ENCODE measurements around the gene PACC1.
"Not testable (repeated sequence)": the region's sequence is repeated elsewhere in the genome, so short reads cannot be mapped to it uniquely, and the experiment has no call there.

PACC1 gene

DNA sequence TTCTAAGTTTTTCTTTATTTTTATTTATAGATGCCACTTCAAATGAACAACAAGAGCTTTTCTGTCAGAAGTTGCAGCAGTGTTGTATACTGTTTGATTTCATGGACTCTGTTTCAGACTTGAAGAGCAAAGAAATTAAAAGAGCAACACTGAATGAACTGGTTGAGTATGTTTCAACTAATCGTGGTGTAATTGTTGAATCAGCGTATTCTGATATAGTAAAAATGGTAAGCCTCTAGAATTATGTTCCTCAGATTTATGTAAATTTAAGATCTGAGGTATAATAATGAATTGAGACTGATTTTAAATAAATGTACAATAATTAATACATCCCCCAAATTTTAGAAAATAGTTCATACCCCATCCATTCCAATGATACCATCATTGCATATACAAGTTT, 85.6 kb downstream of the PACC1 start:
- DNase-seq (ENCODE audit: low spot score) = no peak

GRCh38 chr1:212328248-212328647, 86.4 kb downstream of the PACC1 start:
- no peak for DNase-seq (ENCODE audit: low spot score)

GRCh38 chr1:212326541-212326940, 88.1 kb downstream of the PACC1 start:
- no peak for DNase-seq (ENCODE audit: low spot score)

GRCh38 chr1:212323066-212323465, 91.6 kb downstream of the PACC1 start:
- DNase-seq (ENCODE audit: low spot score) = no peak

- DNase-seq (ENCODE audit: low spot score) = not testable (repeated sequence)
Observed at GRCh38 chr1:212321031-212321430, 93.7 kb downstream of the PACC1 start.

GRCh38 chr1:212317916-212318315, 96.8 kb downstream of the PACC1 start:
- DNase-seq (ENCODE audit: low spot score) = no peak

- peak; percentile 6 for DNase-seq (ENCODE audit: low spot score)
Observed at GRCh38 chr1:212315907-212316306, 98.8 kb downstream of the PACC1 start.

GRCh38 chr1:212315184-212315583, 99.5 kb downstream of the PACC1 start:
- no peak for DNase-seq (ENCODE audit: low spot score)

Small RNA genes within 50 kb of the gene (small RNA-seq; reads per million reads assigned to genes)
- 0 reads per million in 2 experiments for gene SNORA16B
